GM10266 (cell line): ENCODE measurements around the gene MOSPD3.

Source experiments
- DNase-seq: peaks from one replicate; pipeline ENCODE4 v3.0.0; 2012; ENCODE audit errors: extremely low spot score
- TF ChIP-seq, protein P1 (sequence below): IDR thresholded peaks from 2 replicates; pipeline ENCODE4 v1.5.1; 2012; ENCODE audit warnings: mild to moderate bottlenecking, low read depth; ENCODE audit not compliant: control insufficient read depth, insufficient read depth; ENCODE audit errors: missing control alignments

MOSPD3 gene

GRCh38 chr7:100632951-100633717, 20.8 kb downstream of the MOSPD3 start:
- peak; percentile 87 for DNase-seq
- TF ChIP-seq, protein P1, sequence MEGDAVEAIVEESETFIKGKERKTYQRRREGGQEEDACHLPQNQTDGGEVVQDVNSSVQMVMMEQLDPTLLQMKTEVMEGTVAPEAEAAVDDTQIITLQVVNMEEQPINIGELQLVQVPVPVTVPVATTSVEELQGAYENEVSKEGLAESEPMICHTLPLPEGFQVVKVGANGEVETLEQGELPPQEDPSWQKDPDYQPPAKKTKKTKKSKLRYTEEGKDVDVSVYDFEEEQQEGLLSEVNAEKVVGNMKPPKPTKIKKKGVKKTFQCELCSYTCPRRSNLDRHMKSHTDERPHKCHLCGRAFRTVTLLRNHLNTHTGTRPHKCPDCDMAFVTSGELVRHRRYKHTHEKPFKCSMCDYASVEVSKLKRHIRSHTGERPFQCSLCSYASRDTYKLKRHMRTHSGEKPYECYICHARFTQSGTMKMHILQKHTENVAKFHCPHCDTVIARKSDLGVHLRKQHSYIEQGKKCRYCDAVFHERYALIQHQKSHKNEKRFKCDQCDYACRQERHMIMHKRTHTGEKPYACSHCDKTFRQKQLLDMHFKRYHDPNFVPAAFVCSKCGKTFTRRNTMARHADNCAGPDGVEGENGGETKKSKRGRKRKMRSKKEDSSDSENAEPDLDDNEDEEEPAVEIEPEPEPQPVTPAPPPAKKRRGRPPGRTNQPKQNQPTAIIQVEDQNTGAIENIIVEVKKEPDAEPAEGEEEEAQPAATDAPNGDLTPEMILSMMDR: peak; percentile 64

GRCh38 chr7:100639995-100640516, 27.7 kb downstream of the MOSPD3 start:
- DNase-seq: no peak
- TF ChIP-seq, protein P1: no peak

GRCh38 chr7:100640517-100641440, 28.4 kb downstream of the MOSPD3 start:
- no peak for DNase-seq
- TF ChIP-seq, protein P1: no peak

DNA sequence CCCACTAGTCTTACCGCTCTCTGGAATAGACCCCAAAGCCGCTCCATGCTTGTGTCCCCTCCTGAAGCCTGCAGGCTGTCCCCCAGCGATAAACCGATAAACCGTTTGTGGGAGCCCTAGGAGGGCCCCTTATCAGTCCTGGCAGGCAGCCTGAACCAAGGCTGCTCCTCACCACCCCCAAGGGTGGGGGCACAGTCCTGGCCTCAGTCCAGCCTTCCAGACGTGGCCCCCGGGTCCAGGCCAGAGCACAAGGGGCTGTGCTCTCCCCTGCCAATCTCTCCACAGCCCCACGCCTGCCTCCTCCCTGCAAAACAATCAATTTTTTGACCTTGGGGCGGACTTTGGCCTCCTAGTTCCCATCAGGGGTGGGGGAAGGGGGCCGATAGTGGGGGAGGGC, 29.1 kb downstream of the MOSPD3 start, which contains the start of gene TFR2:
Gene TFR2, minus strand, starts transcription at position 90 of the 397 bp plus-strand sequence. Its CDS starts 43 bp downstream, at position 47.
- TF ChIP-seq, protein P1: no peak
- DNase-seq: no peak

- TF ChIP-seq, protein P1: no peak
- no peak for DNase-seq
These were observed 29.7 kb downstream of the MOSPD3 start for GRCh38 chr7:100641860-100642533.

DNA sequence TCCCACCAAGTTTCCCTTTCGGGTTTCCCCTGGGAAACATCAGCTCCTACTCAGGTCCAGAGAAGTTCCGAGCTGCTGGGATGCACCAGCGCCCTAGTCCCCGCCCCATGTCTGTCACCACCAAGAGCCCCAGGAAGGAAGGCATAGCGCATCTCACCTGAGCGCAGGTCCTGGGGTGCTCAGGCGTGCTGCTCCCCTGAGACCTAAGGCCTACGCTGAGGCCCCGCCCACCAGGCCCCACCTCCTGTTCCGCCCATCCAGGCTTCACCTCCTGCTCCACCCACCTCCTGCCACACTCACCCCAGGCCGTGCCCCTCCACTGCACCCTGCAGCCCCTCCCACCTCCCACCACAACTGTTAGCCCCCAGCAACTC, 30.2 kb downstream of the MOSPD3 start:
- TF ChIP-seq, protein P1: no peak
- DNase-seq: peak; percentile 80
